Epidermal melanocyte (primary cell): ENCODE results near the gene APBB2.
"Not testable (repeated sequence)": the region's sequence is repeated elsewhere in the genome, so short reads cannot be mapped to it uniquely, and the experiment has no call there.

ENCODE experiments used
- DNase-seq: peaks from one replicate; pipeline ENCODE4 v3.0.0; 2011; ENCODE audit warnings: low spot score; ENCODE audit not compliant: insufficient read length

APBB2 gene

DNA sequence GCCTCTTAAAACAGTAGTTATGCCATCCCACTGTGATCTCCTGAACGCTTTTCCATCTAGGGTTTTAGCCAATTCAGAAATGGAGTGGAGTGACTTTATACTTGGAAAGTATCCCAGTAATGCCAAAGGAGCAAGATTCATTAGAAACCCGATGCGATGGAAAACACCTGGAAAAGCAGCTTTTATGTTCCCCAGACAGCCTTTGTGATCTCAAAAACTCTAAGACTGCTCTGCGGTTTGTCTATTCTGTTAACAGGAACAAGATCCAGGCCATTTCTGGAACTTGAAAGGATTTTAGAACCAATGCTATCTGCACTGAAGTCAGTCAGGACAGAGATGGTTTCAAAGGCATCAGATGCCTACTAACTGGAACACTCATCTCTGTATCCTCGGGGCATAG lies 145.1 kb downstream of the APBB2 start:
- no peak for DNase-seq

DNA sequence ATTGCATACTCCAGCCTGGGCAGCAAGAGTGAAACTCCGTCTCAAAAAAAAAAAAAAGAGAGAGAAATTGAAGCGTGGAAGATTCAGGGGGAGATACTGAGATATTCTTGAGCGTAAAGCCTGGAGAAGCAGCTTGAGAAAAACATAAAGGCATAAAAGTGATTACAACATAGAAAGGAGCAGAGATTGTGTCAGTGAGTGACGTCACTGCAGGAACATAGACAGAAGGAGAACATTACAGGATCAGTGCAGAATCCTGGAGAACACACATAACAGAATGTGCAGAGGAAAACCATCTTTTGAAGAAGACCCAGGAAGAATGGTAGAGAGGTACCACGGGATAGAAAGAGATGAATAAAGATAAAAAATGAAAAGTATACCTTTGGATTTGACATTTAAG lies 147.0 kb downstream of the APBB2 start:
- DNase-seq = no peak

DNA sequence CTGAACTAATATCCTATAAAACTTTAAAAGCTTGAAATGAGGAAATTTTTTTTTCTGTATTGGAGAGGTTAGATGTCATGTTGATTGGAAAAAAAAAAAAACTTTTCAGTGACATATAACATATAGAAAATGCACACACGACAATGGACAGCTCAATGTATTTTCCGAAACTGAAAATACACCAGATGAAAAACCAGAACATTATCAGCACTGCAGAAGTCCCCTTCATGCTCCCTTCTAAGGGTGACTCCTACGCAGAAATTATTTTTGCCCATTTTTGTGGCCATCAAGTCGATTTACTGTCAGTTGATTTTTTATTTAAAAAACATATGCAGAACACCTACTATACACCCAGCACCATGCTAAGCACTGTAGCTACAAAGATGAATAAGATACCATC lies 148.3 kb downstream of the APBB2 start:
- DNase-seq = no peak

DNA sequence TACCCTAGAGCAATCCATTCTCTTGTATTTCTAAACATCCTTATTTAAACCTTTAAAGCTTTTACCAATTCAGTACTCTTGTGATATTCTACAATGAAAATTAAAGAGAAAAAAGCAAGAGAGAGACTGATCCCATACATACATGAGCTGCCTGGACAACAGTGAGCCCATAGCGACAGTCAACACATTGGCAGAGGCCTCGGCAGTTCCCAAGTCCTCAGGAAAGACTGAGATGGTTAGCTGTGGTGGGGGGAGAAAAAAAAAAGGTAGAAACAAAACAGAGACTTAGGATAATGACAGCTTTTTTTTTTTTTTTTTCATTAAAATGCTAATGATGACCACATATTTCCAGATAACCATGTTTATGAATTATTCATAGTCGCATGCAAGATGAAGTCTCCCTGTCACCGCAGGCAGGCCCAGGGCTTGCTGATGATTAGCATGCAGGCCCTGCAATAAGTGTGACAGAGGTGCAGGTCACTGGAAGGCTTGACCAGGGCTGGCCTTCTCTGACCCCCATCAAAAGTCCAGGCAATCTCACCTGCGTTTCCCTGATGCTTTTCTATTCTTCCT lies 148.8 kb downstream of the APBB2 start:
- DNase-seq = no peak

DNA sequence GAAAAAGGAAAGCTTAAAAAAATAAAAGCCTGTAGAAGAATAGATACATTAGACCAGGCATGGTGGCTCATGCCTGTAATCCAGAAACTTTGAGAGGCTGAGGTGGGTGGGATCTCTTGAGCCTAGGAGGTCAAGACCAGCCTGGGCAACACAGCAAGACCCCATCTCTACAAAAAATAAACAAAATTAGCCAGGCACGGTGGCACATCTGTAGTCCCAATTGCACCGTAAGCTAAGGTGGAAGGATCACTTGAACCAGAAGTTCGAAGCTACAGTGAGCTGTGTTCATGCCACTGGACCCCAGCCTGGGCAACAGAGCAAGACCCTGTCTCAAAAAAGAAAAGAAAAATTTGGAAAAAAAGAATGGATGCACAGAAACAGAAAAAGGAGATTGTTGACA lies 149.4 kb downstream of the APBB2 start:
- DNase-seq = no peak

DNA sequence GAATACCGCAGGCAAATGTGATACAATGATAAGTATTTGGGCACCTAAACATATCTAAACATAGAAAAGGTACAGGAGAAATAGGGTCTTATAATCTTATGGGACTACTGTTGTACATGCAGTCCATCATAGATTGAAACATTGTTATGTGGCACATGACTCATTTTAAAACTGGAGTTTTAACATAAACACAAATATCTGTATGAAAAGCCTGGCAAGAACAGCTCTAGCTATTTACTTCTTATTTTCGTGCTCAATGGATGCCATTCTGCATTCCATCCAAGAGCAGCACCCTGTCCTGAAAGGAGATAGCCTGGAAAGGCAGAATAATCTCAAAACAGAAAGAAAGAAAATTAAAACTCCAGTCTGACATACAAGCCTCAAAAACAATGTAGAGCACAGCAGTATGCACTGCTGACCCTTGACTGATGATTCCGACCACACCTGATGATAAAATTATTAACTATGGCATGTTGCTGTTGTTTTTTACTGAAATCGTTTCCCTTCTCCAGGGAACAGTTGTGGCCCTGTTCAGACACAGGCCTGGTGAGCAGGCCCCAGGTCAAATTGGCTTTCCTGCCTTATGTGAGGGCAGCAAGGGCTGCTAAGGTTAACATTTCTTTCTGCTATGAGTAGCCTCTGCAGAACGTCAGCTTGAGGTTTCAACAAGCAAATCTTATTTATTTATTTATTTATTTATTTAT lies 152.7 kb downstream of the APBB2 start:
- DNase-seq = no peak

DNA sequence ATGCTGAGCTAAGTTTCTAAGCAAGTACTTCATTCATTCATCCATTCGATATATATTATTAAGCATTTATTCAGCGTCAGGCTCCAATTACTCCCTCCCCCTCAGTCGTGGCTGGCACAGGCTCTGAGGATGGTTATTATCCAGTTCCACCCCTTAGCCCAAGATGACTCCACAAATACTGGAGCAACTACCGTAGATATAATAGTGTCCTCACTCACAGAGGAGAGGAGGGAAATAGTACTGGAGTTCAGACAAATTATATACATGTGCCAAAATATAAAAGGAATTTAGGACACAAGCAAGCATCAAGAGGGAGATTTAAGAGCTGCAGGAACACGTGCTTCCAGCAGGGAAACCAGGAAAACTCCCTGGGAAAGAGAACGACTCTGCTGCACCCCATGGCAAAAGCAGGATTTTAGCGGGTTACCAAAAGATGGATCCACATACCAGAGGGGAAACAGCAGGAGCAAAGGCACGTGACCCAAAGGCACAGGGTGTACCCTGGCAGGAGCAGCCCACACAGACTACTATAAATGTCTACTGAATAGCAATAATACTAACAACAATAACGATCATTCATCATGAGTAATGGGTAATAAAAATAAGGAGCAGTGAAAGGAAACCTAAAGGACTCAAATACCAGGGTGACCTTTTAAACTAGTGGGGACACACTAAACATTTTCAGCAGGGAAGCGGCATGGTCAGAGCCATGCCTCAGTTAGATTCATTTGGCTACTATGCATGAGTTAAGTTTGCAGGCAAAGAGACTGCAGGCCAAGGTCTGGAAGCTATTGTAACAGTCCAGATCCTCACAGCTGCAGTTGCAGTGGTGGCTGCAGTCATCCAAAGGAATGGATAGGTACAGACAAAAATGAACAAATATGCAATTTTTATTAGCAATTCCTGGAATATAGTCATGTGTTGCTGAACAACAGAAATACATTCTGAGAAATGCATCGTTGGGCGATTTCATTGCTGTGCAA lies 153.7 kb downstream of the APBB2 start:
- no peak for DNase-seq

DNA sequence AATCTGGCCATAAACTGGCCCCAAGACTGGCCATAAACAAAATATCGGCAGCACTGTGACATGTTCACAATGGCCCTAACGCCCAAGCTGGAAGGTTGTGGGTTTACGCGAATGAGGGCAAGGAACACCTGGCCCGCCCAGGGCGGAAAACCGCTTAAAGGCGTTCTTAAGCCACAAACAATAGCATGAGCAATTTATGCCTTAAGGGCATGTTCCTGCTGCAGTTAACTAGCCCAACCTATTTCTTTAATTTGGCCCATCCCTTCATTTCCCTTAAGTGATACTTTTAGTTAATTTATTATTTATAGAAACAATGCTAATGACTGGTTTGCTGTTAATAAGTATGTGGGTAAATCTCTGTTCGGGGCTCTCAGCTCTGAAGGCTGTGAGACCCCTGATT lies 154.9 kb downstream of the APBB2 start:
- DNase-seq = not testable (repeated sequence)

DNA sequence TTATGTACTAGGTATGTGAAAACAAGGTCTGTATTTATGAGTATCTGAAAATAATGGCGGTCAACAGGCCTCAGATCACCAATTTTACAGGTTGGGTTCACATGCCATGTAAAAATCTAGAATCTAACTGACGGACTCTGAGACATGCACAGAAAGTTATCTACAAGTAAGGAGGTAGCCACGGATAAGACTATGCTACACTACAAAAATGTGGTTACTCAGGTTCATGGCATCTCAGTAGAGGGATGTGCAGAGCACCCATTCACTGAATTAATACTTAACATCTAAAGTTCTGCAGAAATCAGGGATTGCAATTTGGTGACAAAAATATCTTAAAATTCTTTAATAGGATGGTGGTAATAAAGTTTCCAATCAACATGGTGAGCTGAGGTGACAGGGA lies 155.9 kb downstream of the APBB2 start:
- no peak for DNase-seq

DNA sequence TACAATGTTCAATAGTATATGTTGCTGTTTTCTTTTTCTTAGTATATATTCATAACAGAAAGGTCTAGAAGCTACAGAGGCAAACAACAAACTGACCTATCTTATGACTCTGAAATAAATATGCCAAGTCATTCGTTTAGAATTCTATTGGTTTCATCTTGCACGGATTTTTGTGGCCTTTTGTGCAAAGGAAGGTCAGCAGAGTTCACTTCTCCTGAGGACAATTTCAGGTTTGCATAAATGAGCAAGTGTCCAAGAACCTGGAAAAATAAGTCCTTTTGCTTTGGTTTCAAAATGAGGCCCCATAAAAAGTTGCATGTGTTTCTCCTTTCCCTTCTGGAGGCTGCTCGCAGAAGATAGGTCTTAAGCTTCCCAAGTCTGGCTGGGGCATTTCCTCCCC lies 156.9 kb downstream of the APBB2 start:
- DNase-seq = no peak

DNA sequence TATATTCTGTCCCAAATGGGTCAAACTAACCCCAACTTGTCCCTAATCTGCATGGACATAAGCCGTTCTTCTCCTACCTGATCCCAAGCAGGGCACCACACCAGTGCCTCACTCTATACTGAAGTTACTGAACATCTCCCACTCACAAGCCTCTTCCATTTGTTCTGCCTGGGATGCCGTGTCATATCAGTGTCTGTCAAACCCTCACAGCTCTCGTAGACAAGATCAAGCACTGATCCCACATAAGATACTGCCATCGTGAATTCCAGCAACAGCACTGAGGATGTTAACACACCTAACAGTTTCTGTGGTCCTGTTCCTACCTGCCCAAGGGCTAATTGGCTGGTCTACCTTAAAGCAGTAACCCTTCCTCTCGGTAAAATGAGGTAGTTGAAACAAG lies 162.1 kb downstream of the APBB2 start:
- DNase-seq = no peak

DNA sequence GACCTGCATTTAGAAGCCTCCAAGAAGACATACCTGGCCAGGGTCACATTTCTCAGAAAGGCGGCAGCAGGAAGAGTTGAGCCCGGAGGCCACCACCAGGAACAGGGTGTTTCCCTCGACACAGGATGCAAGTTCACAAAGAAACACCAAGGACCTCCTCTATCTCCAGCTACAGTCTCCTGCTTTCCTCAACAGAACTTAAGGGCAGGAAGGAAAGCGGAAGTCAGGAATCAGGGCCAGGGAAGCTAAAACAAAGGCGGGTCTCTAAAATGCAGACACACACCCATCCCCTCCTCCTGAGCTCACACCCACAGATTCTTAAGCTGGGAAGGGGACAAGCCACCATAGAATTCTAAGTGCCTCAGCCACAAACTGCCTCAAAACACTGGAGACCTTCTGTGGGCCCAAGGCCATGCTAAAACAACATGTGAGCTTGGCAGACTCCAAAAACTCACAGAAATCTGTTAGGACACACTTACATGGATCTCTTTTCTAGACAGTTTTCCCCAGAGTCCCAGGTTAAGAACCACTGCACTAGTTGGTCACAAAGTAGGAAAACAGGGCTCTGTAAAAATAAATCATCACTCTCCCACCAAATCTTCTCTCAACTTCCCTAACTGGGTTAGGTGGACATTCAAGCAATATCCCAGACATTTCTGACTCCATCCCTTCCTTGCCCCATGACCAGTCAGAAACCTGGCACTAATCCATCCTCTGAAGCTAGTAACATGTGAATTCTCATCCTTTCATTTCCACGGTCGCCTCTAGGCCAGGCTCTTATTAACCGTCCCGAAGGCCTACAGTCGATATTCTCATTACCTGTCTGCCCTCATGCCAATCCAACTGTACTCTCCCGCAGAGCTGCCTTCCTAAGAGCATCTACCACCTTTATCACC lies 163.2 kb downstream of the APBB2 start:
- no peak for DNase-seq

DNA sequence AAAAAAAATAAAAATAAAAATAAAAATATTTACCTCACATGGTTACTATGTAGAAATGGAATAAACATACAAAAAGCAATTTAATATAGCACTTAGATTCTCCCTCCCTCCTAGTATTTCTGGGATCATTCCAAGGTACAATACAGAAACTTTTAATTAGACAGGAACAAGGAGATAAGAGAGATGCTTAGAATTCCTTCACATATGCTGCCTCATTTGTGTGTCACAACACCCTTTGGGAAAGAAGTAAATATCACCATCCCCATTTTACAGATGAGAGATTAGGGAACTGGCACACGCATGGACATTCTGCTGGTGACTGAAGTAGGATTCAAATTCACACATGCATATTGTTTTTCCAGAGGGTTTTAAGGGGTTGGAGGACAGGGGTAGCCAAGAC lies 164.2 kb downstream of the APBB2 start:
- DNase-seq = no peak

DNA sequence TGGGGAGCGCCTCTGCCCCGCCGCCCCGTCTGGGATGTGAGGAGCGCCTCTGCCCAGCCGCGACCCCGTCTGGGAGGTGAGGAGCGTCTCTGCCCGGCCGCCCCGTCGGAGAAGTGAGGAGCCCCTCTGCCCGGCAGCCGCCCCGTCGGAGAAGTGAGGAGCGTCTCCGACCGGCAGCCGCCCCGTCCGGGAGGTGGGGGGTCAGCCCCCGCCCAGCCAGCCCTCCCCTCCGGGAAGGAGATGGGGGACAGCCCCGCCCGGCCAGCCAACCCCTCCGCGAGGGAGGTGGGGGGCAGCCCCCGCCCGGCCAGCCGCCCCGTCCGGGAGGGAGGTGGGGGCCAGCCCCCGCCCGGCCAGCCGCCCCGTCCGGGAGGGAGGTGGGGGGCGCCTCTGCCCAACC lies 165.2 kb downstream of the APBB2 start:
- DNase-seq = not testable (repeated sequence)

DNA sequence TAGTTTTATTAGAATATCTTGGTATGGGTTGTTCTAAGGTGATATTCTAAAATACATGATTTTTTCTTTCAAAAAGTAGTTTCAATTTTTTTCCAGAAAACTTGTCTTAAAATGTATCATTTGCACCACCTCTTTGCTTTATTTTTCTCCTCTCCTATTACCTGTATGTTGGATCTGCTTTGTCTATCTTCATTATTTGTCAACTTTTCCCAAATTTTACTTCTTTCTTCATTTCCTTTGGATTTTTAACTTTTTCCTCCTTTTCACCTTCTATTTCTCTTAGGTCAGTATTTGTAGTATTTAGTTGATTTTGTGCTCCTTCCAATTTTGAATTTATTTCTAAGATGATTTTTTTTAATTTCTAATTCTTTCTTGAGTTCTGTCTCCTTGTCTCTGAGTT lies 169.6 kb downstream of the APBB2 start:
- no peak for DNase-seq

DNA sequence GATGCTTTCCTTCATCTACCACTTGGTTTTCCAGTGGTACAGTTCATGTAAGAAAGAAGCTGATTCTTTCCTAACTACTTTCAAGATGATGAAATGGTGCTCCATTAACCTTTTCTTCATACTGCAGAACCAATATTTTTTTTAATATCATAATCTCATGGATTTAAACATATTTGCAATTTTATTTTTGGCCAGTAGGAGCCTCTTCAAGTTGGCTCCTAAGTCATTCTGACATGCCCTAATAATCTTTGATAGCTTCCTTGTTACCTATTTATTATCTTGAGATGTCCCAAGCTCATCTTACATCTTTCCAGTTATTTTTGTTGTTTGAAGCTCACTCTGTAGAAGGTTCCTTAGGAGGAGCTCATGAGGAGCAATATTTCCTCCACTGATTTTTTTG lies 170.2 kb downstream of the APBB2 start:
- DNase-seq = no peak

DNA sequence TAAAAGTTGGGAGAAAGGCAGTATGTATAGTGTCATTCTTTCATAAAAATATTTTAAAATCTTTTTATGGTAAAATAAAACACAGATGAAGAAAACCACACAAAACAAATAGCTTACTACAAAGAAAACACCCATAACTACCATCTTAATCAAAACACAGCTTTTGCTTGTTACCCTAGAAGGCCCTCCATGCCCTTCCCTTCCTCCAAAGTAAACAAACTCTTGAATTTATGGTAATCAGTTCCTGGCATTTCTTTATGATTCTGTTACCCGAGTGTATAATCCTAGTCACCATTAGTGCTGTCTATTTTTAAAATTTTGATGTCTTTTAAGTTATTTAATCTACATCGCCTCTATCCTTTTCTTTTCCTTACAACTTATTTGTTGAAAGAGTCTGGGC lies 170.9 kb downstream of the APBB2 start:
- DNase-seq = no peak

DNA sequence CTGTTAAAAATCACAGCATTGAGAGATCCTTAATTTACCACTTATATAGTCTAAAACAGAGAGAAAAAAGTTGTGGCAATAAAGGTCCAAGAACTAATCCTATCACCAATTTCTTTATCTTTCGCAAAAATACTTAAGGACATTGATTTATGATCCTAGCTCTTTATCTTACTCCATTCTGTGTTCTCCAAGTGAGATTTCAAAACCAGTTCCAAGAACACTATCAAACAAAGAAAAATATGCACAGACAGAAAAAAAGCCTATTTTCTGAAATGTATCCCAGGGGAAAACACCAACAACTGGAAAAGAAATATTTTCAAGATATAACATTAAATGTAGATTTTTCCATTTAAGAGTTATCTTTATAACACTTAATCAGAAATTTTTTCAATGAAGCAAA lies 172.8 kb downstream of the APBB2 start:
- no peak for DNase-seq

DNA sequence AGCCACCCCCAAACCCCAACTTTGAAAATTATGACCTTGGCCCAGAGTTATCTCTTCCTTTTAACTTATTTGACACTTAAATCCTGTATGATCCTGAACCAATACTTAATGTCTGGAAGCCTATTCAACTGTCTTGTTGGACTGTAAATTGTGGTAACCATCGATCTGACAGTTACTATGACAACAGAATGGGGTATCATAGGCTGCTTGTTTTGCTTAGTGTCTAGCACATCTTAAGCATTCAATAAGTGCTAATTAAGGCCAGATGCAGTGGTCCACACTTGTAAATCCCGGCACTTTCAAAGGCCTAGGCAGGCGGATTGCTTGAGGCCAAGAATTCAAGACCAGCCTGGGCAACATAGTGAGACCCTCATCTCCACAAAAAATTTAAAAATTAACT lies 175.0 kb downstream of the APBB2 start:
- no peak for DNase-seq

DNA sequence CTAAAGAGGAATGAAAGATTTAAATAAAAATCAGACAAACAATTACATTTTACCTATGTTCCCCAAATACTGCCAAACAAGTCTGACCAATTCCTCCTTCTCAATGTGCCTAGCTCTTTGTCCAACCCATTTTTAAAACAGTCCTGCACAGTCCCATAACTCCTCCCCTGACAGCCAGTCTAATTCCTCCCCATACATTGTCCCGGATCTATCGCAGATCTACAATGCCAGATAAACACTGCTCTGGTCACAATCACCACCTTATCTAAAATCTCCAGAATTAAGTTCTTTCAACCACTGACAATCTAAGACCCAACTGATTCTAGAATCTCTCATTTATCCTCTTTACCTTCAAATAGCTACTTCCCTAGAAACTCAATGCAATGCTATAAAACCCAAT lies 176.0 kb downstream of the APBB2 start:
- DNase-seq = no peak

DNA sequence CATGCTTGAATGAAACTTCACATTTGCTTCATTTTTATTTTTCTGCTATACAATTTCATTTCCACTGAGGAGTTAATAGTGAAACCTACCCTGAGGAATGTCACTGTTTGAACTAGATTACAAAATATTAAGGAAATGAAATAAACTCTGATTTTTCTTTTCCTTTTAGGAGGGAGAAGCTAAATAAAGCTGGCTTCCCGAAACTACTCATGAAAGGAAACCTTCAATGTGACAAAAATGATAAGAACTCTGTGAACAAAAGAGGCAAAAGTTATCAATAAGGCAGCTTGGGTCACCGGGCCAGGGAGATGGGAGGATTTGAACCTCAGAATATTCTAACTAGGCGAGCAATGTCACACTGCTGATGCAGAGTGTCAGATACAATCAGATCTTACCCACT lies 185.2 kb downstream of the APBB2 start:
- no peak for DNase-seq
